Ishikawa (cell line): ENCODE results near the gene PLA2G4E.

ENCODE experiments used
- CEBPB ChIP-seq: IDR thresholded peaks from 2 replicates; pipeline ENCODE4 v1.6.1; 2012
- CREB1 ChIP-seq: IDR thresholded peaks from 2 replicates; pipeline ENCODE4 v1.6.1; 2012; ENCODE audit warnings: low read depth
- EGR1 ChIP-seq: IDR thresholded peaks from 2 replicates; pipeline ENCODE4 v1.6.1; 2012
- EP300 ChIP-seq: IDR thresholded peaks from 2 replicates; pipeline ENCODE4 v1.6.1; 2012; ENCODE audit warnings: borderline replicate concordance
- FOXM1 ChIP-seq: IDR thresholded peaks from 2 replicates; pipeline ENCODE4 v1.6.1; 2012; ENCODE audit warnings: low read depth, borderline replicate concordance
- NFIC ChIP-seq: IDR thresholded peaks from 2 replicates; pipeline ENCODE4 v1.6.1; 2012
- RAD21 ChIP-seq: IDR thresholded peaks from 2 replicates; pipeline ENCODE4 v1.6.1; 2012; ENCODE audit warnings: low read depth
- REST ChIP-seq: IDR thresholded peaks from 2 replicates; pipeline ENCODE4 v1.6.1; 2012; ENCODE audit warnings: low read depth, mild to moderate bottlenecking
- TAF1 ChIP-seq: IDR thresholded peaks from 2 replicates; pipeline ENCODE4 v1.6.1; 2012; ENCODE audit warnings: low read depth, mild to moderate bottlenecking
- TCF12 ChIP-seq: IDR thresholded peaks from 2 replicates; pipeline ENCODE4 v1.6.1; 2012; ENCODE audit warnings: low read depth
- TEAD4 ChIP-seq: IDR thresholded peaks from 2 replicates; pipeline ENCODE4 v1.6.1; 2012
- USF1 ChIP-seq: IDR thresholded peaks from 2 replicates; pipeline ENCODE4 v1.6.1; 2012
- YY1 ChIP-seq: IDR thresholded peaks from 2 replicates; pipeline ENCODE4 v1.6.1; 2012; ENCODE audit warnings: low read depth
- ZBTB7A ChIP-seq: IDR thresholded peaks from 2 replicates; pipeline ENCODE4 v1.6.1; 2012; ENCODE audit warnings: low read depth
- TF ChIP-seq, protein P1 (sequence below): IDR thresholded peaks from 2 replicates; pipeline ENCODE4 v1.6.1; 2012

PLA2G4E gene

DNA sequence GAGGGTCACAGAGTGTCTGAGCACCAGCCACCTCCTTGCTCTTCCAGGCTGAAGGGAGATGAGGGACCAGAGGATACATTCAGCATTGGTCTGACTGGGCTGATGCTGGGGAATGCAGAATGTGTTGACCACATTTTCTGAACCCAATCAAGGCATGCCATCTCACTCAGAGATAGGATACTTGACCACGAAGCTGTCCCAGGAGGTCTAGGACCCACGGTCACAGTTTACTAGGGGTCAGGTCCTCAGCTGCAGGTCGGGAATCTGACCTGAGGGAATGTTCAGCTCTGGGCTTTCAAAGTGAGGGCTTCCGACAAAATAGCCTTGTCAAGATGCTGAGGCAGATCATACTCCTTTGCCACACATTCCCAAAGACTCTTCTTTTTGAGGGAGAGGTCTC, 19.6 kb downstream of the PLA2G4E start:
- no peak for TF ChIP-seq FOXM1
- no peak for TF ChIP-seq RAD21
- TF ChIP-seq, protein P1, sequence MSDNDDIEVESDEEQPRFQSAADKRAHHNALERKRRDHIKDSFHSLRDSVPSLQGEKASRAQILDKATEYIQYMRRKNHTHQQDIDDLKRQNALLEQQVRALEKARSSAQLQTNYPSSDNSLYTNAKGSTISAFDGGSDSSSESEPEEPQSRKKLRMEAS, result no peak
- TF ChIP-seq NFIC, result no peak
- no peak for TF ChIP-seq CEBPB
- no peak for TF ChIP-seq TAF1
- TF ChIP-seq REST, result no peak

- TF ChIP-seq CEBPB (no peak), FOXM1 (no peak), REST (no peak), EGR1 (no peak), USF1 (no peak), NFIC (no peak), YY1 (no peak), CREB1 (no peak), RAD21 (no peak), TEAD4 (no peak), ZBTB7A (no peak), TCF12 (no peak), EP300 (no peak), TAF1 (no peak)
- TF ChIP-seq, protein P1, result no peak
Measured at GRCh38 chr15:41999290-42000285, 21.3 kb downstream of the PLA2G4E start.

- TF ChIP-seq, protein P1, result no peak
- TF ChIP-seq FOXM1, result no peak
- TF ChIP-seq NFIC, result no peak
- TF ChIP-seq REST, result no peak
- TF ChIP-seq CEBPB, result no peak
- TF ChIP-seq TEAD4, result no peak
- no peak for TF ChIP-seq TCF12
- no peak for TF ChIP-seq CREB1
- TF ChIP-seq YY1, result no peak
- TF ChIP-seq RAD21, result no peak
- TF ChIP-seq EGR1, result no peak
- no peak for TF ChIP-seq USF1
- TF ChIP-seq ZBTB7A, result no peak
- TF ChIP-seq TAF1, result no peak
Measured at GRCh38 chr15:41997845-41998244, 23.0 kb downstream of the PLA2G4E start.
